B cell (primary cell): Measurements from ENCODE around the gene NRIP2. TPM values are rescaled to one million over a fixed set of nuclear protein-coding genes. Genes with fewer than 3 reads are reported as not detected.

Experiments used
- ATAC-seq: fragments of 200-7000 bp; cut with Tn5 transposase; one replicate; pipeline ENCODE4 v1.10.0; 2021; ENCODE audit warnings: low read depth, mild to moderate bottlenecking, moderate number of reproducible peaks, moderate library complexity
- CTCF ChIA-PET: fragments of 350-600 bp; sonication (Branson Sonifier 250); formaldehyde crosslinking; loops from one replicate; lab custom pipeline; 2021; ENCODE audit warnings: antibody characterized with exemption, inconsistent platforms; lab: Charles Lee
- POLR2A ChIA-PET: fragments of 350-600 bp; sonication (Branson Sonifier 250); formaldehyde crosslinking; loops from one replicate; lab custom pipeline; 2021; ENCODE audit warnings: antibody characterized with exemption; lab: Charles Lee
- DNase-seq: peaks from one replicate; pipeline ENCODE4 v3.0.0; 2013
- H2AFZ ChIP-seq: 2 replicates; pipeline ENCODE4 v1.6.1; 2012; ENCODE audit warnings: mild to moderate bottlenecking, low read depth, low read length; ENCODE audit not compliant: insufficient read depth, poor library complexity, severe bottlenecking
- H3K27ac ChIP-seq, 2 donors: 1 replicate in 1 of 2; 2 replicates in 1 of 2; pipeline ENCODE4 v1.5.1; 2012 to 2013; ENCODE audit warnings: low read length in 2 of 2, mild to moderate bottlenecking in 2 of 2, moderate library complexity in 1 of 2
- H3K27me3 ChIP-seq, 4 experiments: fragments of 200-600 bp in 1 of 4; sonication (generic) in 1 of 4; replicated peaks in 1 of 4; 1 replicate in 2 of 4; 2 replicates in 2 of 4; pipeline versions ENCODE4 v1.6.1 to v1.7.0; 2013 to 2016; ENCODE audit warnings: low read length in 3 of 4, mild to moderate bottlenecking in 2 of 4, mixed read lengths in 1 of 4, moderate library complexity in 1 of 4; ENCODE audit not compliant: insufficient read depth in 4 of 4, control insufficient read depth in 3 of 4; ENCODE audit errors: control extremely low read depth in 1 of 4
- H3K36me3 ChIP-seq, 2 experiments: replicated peaks in 1 of 2; 1 replicate in 1 of 2; 2 replicates in 1 of 2; pipeline versions ENCODE4 v1.6.1 to v1.7.1; 2013; ENCODE audit warnings: low read length in 1 of 2; ENCODE audit not compliant: insufficient read depth in 2 of 2, control insufficient read depth in 1 of 2; ENCODE audit errors: control extremely low read depth in 1 of 2, extremely low read depth in 1 of 2
- H3K4me1 ChIP-seq, 2 donors: fragments of 200-600 bp in 1 of 2; sonication (generic) in 1 of 2; 1 replicate in 1 of 2; 2 replicates in 1 of 2; pipeline versions ENCODE4 v1.5.1 to v1.6.1; 2013 to 2017; ENCODE audit warnings: low read length in 2 of 2; ENCODE audit not compliant: control insufficient read depth in 2 of 2, insufficient read depth in 2 of 2
- H3K4me2 ChIP-seq: replicated peaks from 2 replicates; pipeline ENCODE3; 2012; ENCODE audit warnings: mild to moderate bottlenecking, low read depth, low read length; ENCODE audit not compliant: poor library complexity, severe bottlenecking
- H3K4me3 ChIP-seq, 5 experiments: fragments of 200-600 bp in 1 of 5; sonication (generic) in 1 of 5; 1 replicate in 3 of 5; 2 replicates in 2 of 5; pipeline versions ENCODE4 v1.5.1 to v1.7.0; 2011 to 2016; ENCODE audit warnings: low read length in 4 of 5, mild to moderate bottlenecking in 4 of 5, low read depth in 2 of 5, control low read depth in 1 of 5, moderate library complexity in 1 of 5; ENCODE audit not compliant: insufficient read depth in 1 of 5; ENCODE audit errors: control extremely low read depth in 1 of 5, extremely low read depth in 1 of 5
- H3K79me2 ChIP-seq: fragments of 200-600 bp; sonication (generic); one replicate; pipeline ENCODE4 v1.6.0; 2016; ENCODE audit warnings: low read length; ENCODE audit not compliant: control insufficient read depth, insufficient read depth
- H3K9ac ChIP-seq: fragments of 200-600 bp; sonication (generic); 2 replicates; pipeline ENCODE4 v1.6.1; 2017; ENCODE audit warnings: mild to moderate bottlenecking, low read length, moderate library complexity
- H3K9me3 ChIP-seq, 3 donors: one replicate each; pipeline versions ENCODE4 v1.6.1 to v1.7.1; 2013; ENCODE audit warnings: low read length in 2 of 3; ENCODE audit not compliant: control insufficient read depth in 2 of 3, insufficient read depth in 1 of 3; ENCODE audit errors: control extremely low read depth in 1 of 3
- H4K20me1 ChIP-seq: 2 replicates; pipeline ENCODE4 v1.6.0; 2012; ENCODE audit warnings: mild to moderate bottlenecking, low read length; ENCODE audit not compliant: insufficient read depth, control insufficient read depth, poor library complexity, severe bottlenecking
- H3K27ac Mint-ChIP-seq: one replicate; pipeline ENCODE4 v1.8.0; 2021; ENCODE audit warnings: mixed read lengths
- H3K27me3 Mint-ChIP-seq: one replicate; pipeline ENCODE4 v1.8.0; 2021; ENCODE audit warnings: mixed read lengths
- H3K4me1 Mint-ChIP-seq: one replicate; pipeline ENCODE4 v1.8.0; 2021; ENCODE audit warnings: mixed read lengths
- H3K4me3 Mint-ChIP-seq: one replicate; pipeline ENCODE4 v1.8.0; 2021; ENCODE audit warnings: mixed read lengths
- H3K9me3 Mint-ChIP-seq: one replicate; pipeline ENCODE4 v1.8.0; 2022; ENCODE audit warnings: mixed read lengths; ENCODE audit not compliant: insufficient read depth
- CTCF ChIP-seq: fragments of 200-600 bp; IDR thresholded peaks from one replicate; pipeline ENCODE4 v1.8.0; 2022; ENCODE audit warnings: antibody characterized with exemption, mild to moderate bottlenecking
- EZH2 ChIP-seq: IDR thresholded peaks from 2 replicates; pipeline ENCODE4 v1.6.1; 2012; ENCODE audit warnings: borderline replicate concordance, low read depth, mild to moderate bottlenecking, moderate library complexity, low read length; ENCODE audit not compliant: insufficient read depth, poor library complexity, severe bottlenecking
- WGBS: methylation state at CpG from one replicate; pipeline ENCODE4 v1.1.5; 2013; ENCODE audit warnings: missing lambda C conversion rate; ENCODE audit not compliant: insufficient coverage; 5-methylcytosine and 5-hydroxymethylcytosine counted together
- intact Hi-C: fragments of 100-400 bp; cut with micrococcal nuclease; formaldehyde crosslinking; loops from one replicate; pipeline ENCODE4 v1.10.0; 2022
- polyA plus RNA-seq: library from polyadenylated mRNA; depleted of rRNA; stranded (reverse); fragments of >200 nt; gene quantifications from 2 replicates; pipeline ENCODE4 v1.2.3, GENCODE V29; 2012
- total RNA-seq, 2 donors: library from RNA; stranded (reverse); fragments of 120-200 nt in 1 of 2; gene quantifications; 1 replicate in 1 of 2; 2 replicates in 1 of 2; pipeline versions ENCODE4 v1.2.3 to v1.2.4, GENCODE V29; 2013 to 2022

NRIP2 gene
- total and polyA plus RNA-seq, 2 donors (not counting 1 experiment from before 2014, with no cell fraction given), result not detected

- no peak for ATAC-seq
- peaks cover 3% of the 10 kb centered on the region for H3K4me1 Mint-ChIP-seq
- no peaks in the 10 kb centered on the region for H3K27me3 Mint-ChIP-seq
- Histone ChIP-seq H3K9ac (no peak overlapping the region), H3K27me3 (peaks cover 0 to 3% (median 0%) of the 10 kb centered on the region in 4 experiments), H3K79me2 (no peaks in the 10 kb centered on the region), H3K4me2 (no peak overlapping the region), H2AFZ (no peak overlapping the region), H3K36me3 (peaks cover 0 to 18% of the 10 kb centered on the region in 2 experiments), H3K4me1 (no peaks in the 10 kb centered on the region), H4K20me1 (no peaks in the 10 kb centered on the region), H3K27ac (no peak overlapping the region), H3K4me3 (no peak overlapping the region), H3K9me3 (no peaks in the 10 kb centered on the region)
- POLR2A ChIA-PET, result interaction anchor here (0.6 kb wide), 1 partner anchor 50 kb away, joined by 11 read pairs; no protein-coding TSS in a partner anchor
- WGBS, result 81% methylated on average over 2 of the region's 4 CpGs
- no peak overlapping the region for H3K27ac Mint-ChIP-seq
- CTCF ChIA-PET, result no interaction called here
- H3K9me3 Mint-ChIP-seq, result no peaks in the 10 kb centered on the region
- no peak for TF ChIP-seq CTCF
- TF ChIP-seq EZH2, result no peak
- no peak overlapping the region for H3K4me3 Mint-ChIP-seq
- intact Hi-C loops, result no loop called here
- no peak for DNase-seq
Measured at GRCh38 chr12:2835691-2836403, 1.0 kb upstream of the NRIP2 start.

- no peaks in the 10 kb centered on the region for H3K9me3 Mint-ChIP-seq
- H3K27ac Mint-ChIP-seq, result no peak overlapping the region
- H3K79me2 ChIP-seq, result no peaks in the 10 kb centered on the region
- no peaks in the 10 kb centered on the region for H3K27me3 Mint-ChIP-seq
- ATAC-seq (no peak), DNase-seq (no peak)
- H3K4me3 Mint-ChIP-seq, result no peak overlapping the region
- ChIA-PET POLR2A (no interaction called here), CTCF (interaction anchor here (1.2 kb wide), 1 partner anchor 11 kb away, joined by 3 read pairs; no protein-coding TSS in a partner anchor)
- WGBS, result 98% methylated on average over 4 of the region's 9 CpGs
- TF ChIP-seq CTCF, result no peak
- no peak for TF ChIP-seq EZH2
- peaks cover 0 to 8% of the 10 kb centered on the region in 2 experiments for H3K36me3 ChIP-seq
- H3K4me3 ChIP-seq, result no peak overlapping the region
- H2AFZ ChIP-seq, result no peak overlapping the region
- no peaks in the 10 kb centered on the region for H3K4me1 ChIP-seq
- H3K9me3 ChIP-seq, result no peaks in the 10 kb centered on the region
- intact Hi-C loops, result no loop called here
- H3K27me3 ChIP-seq, result peaks cover 0 to 3% (median 0%) of the 10 kb centered on the region in 4 experiments
- no peak overlapping the region for H3K27ac ChIP-seq
- H3K9ac ChIP-seq, result no peak overlapping the region
- H4K20me1 ChIP-seq, result no peaks in the 10 kb centered on the region
- peaks cover 3% of the 10 kb centered on the region for H3K4me1 Mint-ChIP-seq
- H3K4me2 ChIP-seq, result no peak overlapping the region
Measured at GRCh38 chr12:2833810-2834209, 1.0 kb downstream of the NRIP2 start.
